HCT116 (cell line): ENCODE data around the gene TFPI2.

ENCODE experiments used
- CTCF ChIP-seq, 3 experiments: fragments of 200-600 bp in 1 of 3; sonication (generic) in 1 of 3; IDR thresholded peaks in 2 of 3; conservative IDR thresholded peaks in 1 of 3; 2 replicates each; pipeline ENCODE4 v1.5.1; 2012 to 2017; ENCODE audit warnings: low read depth in 2 of 3, low read length in 2 of 3, antibody characterized with exemption in 1 of 3, borderline replicate concordance in 1 of 3, control low read depth in 1 of 3, mild to moderate bottlenecking in 1 of 3, mixed read lengths in 1 of 3, mixed run types in 1 of 3, moderate library complexity in 1 of 3; ENCODE audit not compliant: insufficient read depth in 1 of 3
- EGR1 ChIP-seq: IDR thresholded peaks from 2 replicates; pipeline ENCODE4 v1.6.1; 2012; ENCODE audit warnings: low read depth
- EZH2 ChIP-seq: fragments of 200-600 bp; sonication (generic); IDR thresholded peaks from 2 replicates; pipeline ENCODE4 v1.6.1; 2017; ENCODE audit warnings: antibody characterized with exemption, mixed run types
- POLR2AphosphoS5 ChIP-seq: IDR thresholded peaks from 2 replicates; pipeline ENCODE4 v1.6.1; 2011; ENCODE audit warnings: mild to moderate bottlenecking, low read depth, low read length, moderate library complexity
- RAD21 ChIP-seq: IDR thresholded peaks from 2 replicates; pipeline ENCODE4 v1.6.1; 2012; ENCODE audit warnings: low read depth, mild to moderate bottlenecking
- SIN3A ChIP-seq: IDR thresholded peaks from 2 replicates; pipeline ENCODE4 v1.6.1; 2012; ENCODE audit warnings: low read depth
- YY1 ChIP-seq: IDR thresholded peaks from 2 replicates; pipeline ENCODE4 v1.6.1; 2011; ENCODE audit warnings: low read length, low read depth, moderate library complexity, mild to moderate bottlenecking; ENCODE audit not compliant: insufficient replicate concordance; ENCODE audit errors: extremely low read depth
- ZNF274 ChIP-seq: fragments of 200-500 bp; sonication (Bioruptor generic); IDR thresholded peaks from 2 replicates; pipeline ENCODE4 v1.6.1; 2014; ENCODE audit warnings: mild to moderate bottlenecking, low read depth, low read length, inconsistent platforms

GRCh38 chr7:93861325-93861949 is 29.1 kb downstream of the TFPI2 start:
- TF ChIP-seq RAD21, result no peak
- TF ChIP-seq EGR1, result no peak
- TF ChIP-seq EZH2, result no peak
- no peak for TF ChIP-seq SIN3A
- TF ChIP-seq CTCF (IDR thresholded peaks at IDR 0.05 in 2 of 3, conservative IDR thresholded peaks at IDR 0.05 in 1 of 3; ENCODE audit: borderline replicate concordance in 1 of 3, insufficient read depth in 1 of 3, low read depth in 2 of 3, low read length in 2 of 3), result peak in 2 of 3 experiments; percentile 23 to 47; a peak in 3 of 6 replicates
- no peak for TF ChIP-seq YY1
- no peak for TF ChIP-seq POLR2AphosphoS5
- no peak for TF ChIP-seq ZNF274
